T-helper 2 cell treated with Interferon-gamma antibody and Interleukin-4, amounts not matched to agents 100 ng/mL and 5 ng/mL, for 36 hours (primary cell): ENCODE results near the gene DRICH1. TPM values are rescaled to one million over a fixed set of nuclear protein-coding genes. Genes with fewer than 3 reads are reported as not detected.
"Not testable (repeated sequence)": the region's sequence is repeated elsewhere in the genome, so short reads cannot be mapped to it uniquely, and the experiment has no call there.

Source experiments
- intact Hi-C: fragments of 100-400 bp; cut with micrococcal nuclease; formaldehyde crosslinking; loops from one replicate; pipeline ENCODE4 v1.15.1; 2023
- total RNA-seq: library from RNA; stranded (reverse); gene quantifications from 2 replicates; pipeline ENCODE4 v1.2.3, GENCODE V29; 2022

The DRICH1 gene
- total RNA-seq, 1 donor from 2014 or later = 1.2 TPM

- intact Hi-C loops = no loop called here
These were observed 17.0 kb upstream of the DRICH1 start for GRCh38 chr22:23649071-23649501.

DNA sequence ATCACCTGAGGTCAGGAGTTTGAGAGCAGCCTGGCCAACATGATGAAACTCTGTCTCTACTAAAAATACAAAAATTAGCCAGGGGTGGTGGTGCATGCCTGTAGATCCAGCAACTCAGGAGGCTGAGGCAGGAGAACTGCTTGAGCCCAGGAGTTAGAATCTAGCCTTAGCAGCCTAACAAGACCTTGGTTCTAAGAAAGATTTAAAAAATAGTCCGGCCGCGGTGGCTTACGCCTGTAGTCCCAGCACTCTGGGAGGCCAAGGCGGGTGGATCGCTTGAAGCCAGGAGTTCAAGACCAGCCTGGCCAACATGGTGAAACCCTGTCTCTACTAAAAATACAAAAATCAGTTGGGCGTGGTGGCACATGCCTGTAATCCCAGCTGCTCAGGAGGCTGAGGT is 14.4 kb upstream of the DRICH1 start:
- intact Hi-C loops = not testable (repeated sequence)

- intact Hi-C loops = not testable (repeated sequence)
These were observed 8.1 kb upstream of the DRICH1 start for GRCh38 chr22:23640206-23640605.

GRCh38 chr22:23639661-23640060 is 7.5 kb upstream of the DRICH1 start:
- intact Hi-C loops = no loop called here

- intact Hi-C loops = no loop called here
These were observed 6.5 kb upstream of the DRICH1 start for GRCh38 chr22:23638611-23639010.

DNA sequence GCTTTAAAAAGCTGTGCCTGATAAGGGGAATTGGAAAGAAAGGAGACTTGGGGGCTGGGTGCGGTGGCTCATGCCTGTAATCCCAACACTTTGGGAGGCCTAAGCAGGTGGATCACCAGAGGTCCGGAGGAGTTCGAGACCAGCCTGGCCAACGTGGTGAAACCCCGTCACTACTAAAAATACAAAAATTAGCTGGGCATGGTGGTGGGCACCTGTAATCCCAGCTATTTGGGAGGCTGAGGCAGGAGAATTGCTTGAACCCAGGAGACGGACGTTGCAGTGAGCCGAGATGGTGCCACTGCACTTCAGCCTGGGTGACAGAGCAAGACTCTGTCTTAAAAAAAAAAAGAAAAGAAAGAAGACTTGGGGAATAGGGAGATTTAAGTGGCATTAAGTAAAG is 3.2 kb upstream of the DRICH1 start:
- intact Hi-C loops = not testable (repeated sequence)

- intact Hi-C loops = loop anchor here (10.0 kb wide), 1 partner anchor 217 kb away; no protein-coding TSS in a partner anchor
These were observed 3.9 kb downstream of the DRICH1 start for GRCh38 chr22:23628056-23628743.

DNA sequence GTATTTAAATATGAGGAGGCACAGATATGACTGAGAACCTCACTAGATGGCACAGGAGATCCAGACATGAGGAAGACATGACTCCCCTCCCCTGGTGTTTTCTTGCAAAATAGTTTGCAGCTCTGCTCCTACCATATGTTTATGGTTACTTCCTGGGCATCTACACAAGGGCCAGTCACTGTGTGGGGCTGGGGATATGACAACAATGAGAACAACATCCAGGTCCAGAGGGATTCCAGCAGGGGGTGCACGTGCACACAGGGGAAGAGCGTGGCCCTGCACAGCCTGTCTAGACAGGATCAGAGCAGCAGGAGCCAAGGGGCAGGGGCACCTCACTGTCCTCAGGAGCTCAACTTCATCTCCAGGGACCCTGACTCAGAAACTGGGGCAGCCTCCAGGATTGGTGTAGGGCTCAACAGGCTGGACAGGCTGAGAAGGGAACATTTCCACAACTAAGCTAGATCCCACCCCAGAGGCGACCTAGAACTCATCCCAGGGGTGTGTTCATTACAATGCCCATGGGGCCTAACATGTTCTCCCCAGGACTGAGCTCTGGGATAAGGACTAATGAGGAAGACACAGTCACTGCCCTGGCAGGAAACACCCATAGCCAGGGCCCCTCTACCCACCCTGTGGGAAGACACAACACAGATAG is 4.6 kb downstream of the DRICH1 start:
- intact Hi-C loops = loop anchor here (10.0 kb wide), 1 partner anchor 217 kb away; no protein-coding TSS in a partner anchor

DNA sequence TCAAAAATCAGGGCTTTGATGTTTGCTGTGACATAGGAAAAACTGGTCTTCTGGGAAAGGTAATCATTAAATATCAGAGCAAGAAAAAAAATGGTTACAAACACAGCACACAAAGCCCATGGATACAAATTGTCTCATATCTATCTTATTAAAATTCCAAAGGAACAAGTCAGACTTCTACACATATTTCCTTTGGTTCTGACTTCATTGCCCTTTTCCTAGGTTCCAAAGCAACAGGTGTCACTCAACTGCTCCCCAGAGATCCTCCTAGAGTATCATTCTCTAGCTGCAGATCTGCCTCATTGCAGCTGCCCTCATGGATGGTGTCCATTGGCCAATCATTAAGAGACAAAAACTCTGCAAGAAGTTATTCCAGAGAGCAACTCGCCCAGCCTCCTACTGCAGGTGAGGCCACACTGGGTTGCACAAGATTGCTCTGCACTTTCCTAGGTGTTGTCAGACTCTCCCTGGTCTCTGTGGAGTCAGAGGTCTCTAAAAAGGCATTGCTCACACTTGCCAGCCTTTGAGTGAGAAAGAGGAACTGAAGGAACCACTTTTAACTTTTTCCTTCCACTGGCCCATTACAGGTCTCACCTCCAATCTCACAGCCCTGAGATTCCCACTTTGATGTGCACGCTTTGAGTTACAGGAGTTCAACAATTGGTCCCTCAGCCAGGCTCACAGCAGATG is 5.7 kb downstream of the DRICH1 start:
- intact Hi-C loops = loop anchor here (10.0 kb wide), 1 partner anchor 218 kb away; no protein-coding TSS in a partner anchor

- intact Hi-C loops = loop anchor here (10.0 kb wide), 1 partner anchor 222 kb away; no protein-coding TSS in a partner anchor
These were observed 9.5 kb downstream of the DRICH1 start for GRCh38 chr22:23622634-23623033.

GRCh38 chr22:23621916-23622315 is 10.2 kb downstream of the DRICH1 start:
- intact Hi-C loops = loop anchor here (10.0 kb wide), 1 partner anchor 223 kb away; no protein-coding TSS in a partner anchor

DNA sequence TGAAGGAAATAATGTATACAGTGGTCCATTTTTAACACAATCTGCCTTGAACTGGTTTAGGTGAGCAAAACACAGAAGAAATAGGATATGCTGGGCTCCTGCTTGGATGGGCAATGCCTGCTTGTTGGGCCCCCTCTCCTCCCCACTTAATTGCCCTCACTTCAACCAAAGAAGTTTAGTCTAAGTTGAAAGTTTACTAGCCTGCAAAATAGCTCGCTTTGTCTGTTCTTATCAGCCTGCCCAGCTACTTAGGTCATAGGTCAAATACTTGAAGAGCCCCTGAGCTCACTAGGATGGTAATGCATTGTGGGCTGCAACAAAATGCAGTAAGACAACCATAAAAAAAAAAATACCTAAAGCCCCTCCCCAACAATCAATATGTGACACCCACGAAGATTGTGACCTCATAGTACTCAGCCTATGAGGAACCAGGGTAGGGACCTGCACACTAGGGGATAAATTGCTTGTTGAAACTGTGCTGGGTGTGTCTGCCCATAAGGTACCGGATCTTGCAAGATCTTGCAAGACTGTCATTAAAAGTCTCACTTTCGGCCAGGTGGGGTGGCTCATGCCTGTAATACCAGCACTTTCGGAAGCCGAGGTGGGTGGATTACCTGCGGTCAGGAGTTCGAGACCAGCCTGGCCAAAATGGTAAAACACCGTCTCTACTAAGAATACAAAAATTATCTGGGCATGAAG is 10.9 kb downstream of the DRICH1 start:
- intact Hi-C loops = loop anchor here (10.0 kb wide), 1 partner anchor 224 kb away; no protein-coding TSS in a partner anchor

DNA sequence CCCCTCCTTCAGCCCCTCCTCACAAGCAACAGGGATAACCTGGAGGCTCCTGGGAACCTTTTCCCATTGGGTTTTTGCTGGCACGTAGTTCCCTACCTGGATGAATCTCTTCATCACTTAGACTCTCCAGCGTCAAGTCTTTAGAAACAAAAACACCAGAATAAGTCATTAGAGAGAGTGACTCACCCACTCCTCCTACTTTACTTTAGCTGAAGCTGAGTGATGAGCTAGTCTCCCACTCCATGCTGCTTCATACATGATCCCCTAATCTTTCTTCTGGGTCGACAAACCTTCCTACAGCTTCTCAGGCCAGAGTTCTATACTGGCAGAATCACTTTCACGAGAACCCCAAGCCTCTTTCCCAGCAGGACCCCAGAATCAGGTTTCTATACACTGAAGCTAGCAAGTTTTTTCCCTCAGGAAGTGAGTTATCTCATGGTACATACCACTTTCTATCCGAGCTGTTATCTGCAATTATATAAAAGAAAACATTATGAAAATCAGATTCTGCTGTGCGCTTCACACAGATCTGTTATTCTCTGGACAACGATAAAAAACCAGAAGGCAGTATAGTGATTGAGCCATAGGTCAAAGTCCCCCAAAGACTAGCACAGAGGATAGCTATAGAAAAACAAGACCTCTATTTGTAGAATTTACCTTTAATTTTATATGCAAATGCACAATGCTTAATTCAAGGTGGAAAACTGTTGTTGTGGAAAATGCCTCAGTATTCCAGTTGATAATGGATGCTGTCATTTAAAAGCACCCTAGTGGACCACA is 18.7 kb downstream of the DRICH1 start:
- intact Hi-C loops = no loop called here

- intact Hi-C loops = no loop called here
These were observed 21.9 kb downstream of the DRICH1 start for GRCh38 chr22:23609983-23610781.

GRCh38 chr22:23608583-23608982 is 23.5 kb downstream of the DRICH1 start:
- intact Hi-C loops = no loop called here

DNA sequence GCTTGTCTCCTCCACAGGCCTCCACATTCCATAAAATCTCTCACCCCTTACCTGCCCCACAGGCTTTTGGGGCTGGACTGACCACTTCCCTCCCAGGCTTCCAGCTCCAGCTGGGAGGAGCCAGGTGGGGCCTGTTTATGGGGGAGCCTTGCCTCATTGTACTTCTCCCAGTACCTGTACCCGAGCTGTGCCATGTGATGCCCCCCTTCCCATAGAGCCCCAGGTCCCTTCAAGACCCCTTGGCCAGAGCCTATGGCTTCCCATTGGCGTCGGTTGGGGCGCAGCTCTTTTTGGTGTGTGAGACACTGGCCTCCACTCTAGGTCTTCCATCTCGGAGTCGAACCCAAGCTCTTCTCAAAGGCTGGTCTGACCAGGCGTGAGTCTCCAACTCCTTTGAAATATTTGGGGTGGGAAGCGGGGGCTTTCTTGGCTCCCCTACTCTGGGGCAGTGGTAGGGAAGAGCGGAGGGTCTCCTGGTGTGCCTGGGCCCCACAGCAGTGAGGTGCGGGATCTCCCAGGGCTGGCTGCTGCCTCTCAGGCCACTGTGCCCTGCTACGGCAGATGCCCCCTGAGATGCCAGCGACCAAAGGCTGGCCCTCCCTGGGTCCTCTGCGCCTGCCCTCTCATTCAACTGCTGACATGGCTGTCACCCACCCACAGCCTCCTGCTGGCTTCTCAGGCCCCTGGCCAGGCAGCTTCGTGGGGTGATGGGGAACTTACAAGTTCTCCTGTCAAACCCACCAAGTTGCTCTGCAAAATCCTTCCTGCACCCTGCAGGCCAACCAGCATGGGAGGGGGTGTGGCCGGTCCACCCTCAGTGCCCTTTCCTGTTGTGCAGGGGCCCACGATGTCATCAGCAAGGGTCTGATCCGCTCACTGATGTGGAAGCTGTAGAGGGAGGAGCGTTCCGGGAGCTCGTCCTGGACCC is 25.7 kb downstream of the DRICH1 start:
- intact Hi-C loops = no loop called here

GRCh38 chr22:23604939-23605712 is 27.0 kb downstream of the DRICH1 start:
- intact Hi-C loops = no loop called here

- intact Hi-C loops = no loop called here
These were observed 28.9 kb downstream of the DRICH1 start for GRCh38 chr22:23603266-23603665.
